ENCODE results near the gene IL34. TPM values are rescaled to one million over a fixed set of nuclear protein-coding genes. Genes with fewer than 3 reads are reported as not detected.

Gene IL34
- total and polyA plus RNA-seq, 2 of the 8 experiments (the other 6 are each of a cell fraction or from before 2014, with no cell fraction given): 4.6 to 5.6 TPM

GRCh38 chr16:70661534-70661917 is 15.2 kb downstream of the IL34 start:
- CTCF ChIA-PET (ENCODE audit: partially characterized antibody): interaction anchor here (0.7 to 2.6 kb wide), 4 partner anchors 8 to 318 kb away, joined by 3 to 12 read pairs (median 5); no protein-coding TSS in a partner anchor
- Histone ChIP-seq H3K23ac (ENCODE audit: insufficient read length) (no peak overlapping the region), H3K4me1 (replicated peaks in 1 of 4; ENCODE audit: control insufficient read depth in 3 of 4, insufficient read depth in 4 of 4, low read length in 3 of 4) (peaks cover 0 to 14% (median 7%) of the 10 kb centered on the region in 4 experiments; a peak in 6 of 7 replicates), H3K23me2 (ENCODE audit: low read depth, low read length) (no peaks in the 10 kb centered on the region), H2AFZ (ENCODE audit: low read length) (no peak overlapping the region), H2BK15ac (ENCODE audit: low read length) (no peak overlapping the region), H4K20me1 (replicated peaks in 1 of 2; ENCODE audit: control insufficient read depth in 1 of 2, insufficient read depth in 2 of 2, low read length in 2 of 2) (peaks cover 0 to 3% of the 10 kb centered on the region in 2 experiments), H3K36me3 (ENCODE audit: control insufficient read depth in 2 of 4, insufficient read depth in 4 of 4, low read length in 3 of 4) (peaks cover 0 to 13% (median 0%) of the 10 kb centered on the region in 4 experiments; a peak in 4 of 8 replicates), H2BK5ac (ENCODE audit: low read depth, low read length) (no peak overlapping the region), H2BK120ac (replicated peaks; ENCODE audit: low read depth, low read length) (no peak overlapping the region), H3K27ac (ENCODE audit: low read depth, low read length) (no peak overlapping the region), H3K14ac (ENCODE audit: insufficient read length) (no peak overlapping the region), H2AK5ac (ENCODE audit: low read depth, low read length) (no peak overlapping the region), H3K79me2 (ENCODE audit: control insufficient read depth in 1 of 2, insufficient read depth in 2 of 2, low read length in 2 of 2) (no peaks in the 10 kb centered on the region), H3K9me3 (ENCODE audit: insufficient read depth in 2 of 2, low read depth in 1 of 2, low read length in 1 of 2) (no peaks in the 10 kb centered on the region), H3K4me2 (ENCODE audit: insufficient read depth in 1 of 2, low read depth in 2 of 2, low read length in 2 of 2) (no peak overlapping the region), H3K27me3 (replicated peaks in 1 of 4; ENCODE audit: control insufficient read depth in 3 of 4, extremely low read depth in 1 of 4, insufficient read depth in 3 of 4, low read length in 3 of 4) (no peaks in the 10 kb centered on the region), H4K91ac (replicated peaks; ENCODE audit: insufficient read length, low read length) (no peak overlapping the region), H3K4ac (replicated peaks; ENCODE audit: insufficient read length, low read depth, low read length) (no peak overlapping the region), H3K4me3 (ENCODE audit: extremely low read depth in 1 of 4, insufficient read depth in 2 of 4, low read depth in 3 of 4, low read length in 4 of 4) (no peak overlapping the region), H4K8ac (ENCODE audit: extremely low read depth, insufficient read depth, low read length) (no peak overlapping the region), H4K5ac (ENCODE audit: insufficient read length, low read depth, low read length) (no peak overlapping the region), H3K18ac (ENCODE audit: extremely low read depth, low read length) (no peak overlapping the region), H3K56ac (replicated peaks; ENCODE audit: insufficient read length, low read depth, low read length) (no peak overlapping the region), H3K79me1 (ENCODE audit: low read depth, low read length) (no peaks in the 10 kb centered on the region), H3K9ac (replicated peaks in 1 of 4; ENCODE audit: extremely low read depth in 1 of 4, low read depth in 3 of 4, low read length in 3 of 4) (no peak overlapping the region), H2BK12ac (ENCODE audit: low read depth, low read length) (no peak overlapping the region), H2BK20ac (ENCODE audit: low read length) (no peak overlapping the region)
- DNase-seq (ENCODE audit: low read depth in 1 of 2, low spot score in 2 of 2) (no peak), FAIRE-seq (no peak)
- WGBS, 2 experiments (ENCODE audit: extremely low coverage in 1 of 2, insufficient coverage in 1 of 2, insufficient read length in 1 of 2, insufficient replicate concordance in 2 of 2, low coverage in 1 of 2, low lambda C conversion rate in 2 of 2, missing lambda C conversion rate in 1 of 2): 83% methylated on average over 12 of the region's 17 CpGs; no CpG with 5 or more reads in 1 of the 2 experiments
- POLR2A ChIA-PET (ENCODE audit: partially characterized antibody): interaction anchor here (0.9 to 1.7 kb wide), 6 partner anchors 18 to 281 kb away, joined by 3 to 8 read pairs (median 4); no protein-coding TSS in a partner anchor
- no peak for TF ChIP-seq RAD21 (IDR thresholded peaks at IDR 0.05 in 1 of 2, conservative IDR thresholded peaks at IDR 0.05 in 1 of 2; ENCODE audit: low read depth in 2 of 2, low read length in 2 of 2)
- TF ChIP-seq YY1 (IDR thresholded peaks at IDR 0.05; ENCODE audit: low read depth, low read length): no peak
- TF ChIP-seq, protein P1, sequence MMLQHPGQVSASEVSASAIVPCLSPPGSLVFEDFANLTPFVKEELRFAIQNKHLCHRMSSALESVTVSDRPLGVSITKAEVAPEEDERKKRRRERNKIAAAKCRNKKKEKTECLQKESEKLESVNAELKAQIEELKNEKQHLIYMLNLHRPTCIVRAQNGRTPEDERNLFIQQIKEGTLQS (IDR thresholded peaks at IDR 0.05; ENCODE audit: insufficient read depth, low read depth, low read length): no peak
- no peak for TF ChIP-seq SP2 (IDR thresholded peaks at IDR 0.05; ENCODE audit: low read length)
- no peak for TF ChIP-seq HDAC2 (IDR thresholded peaks at IDR 0.05; ENCODE audit: borderline replicate concordance in 1 of 2, low read depth in 2 of 2, low read length in 2 of 2)
- TF ChIP-seq GABPA (IDR thresholded peaks at IDR 0.05; ENCODE audit: borderline replicate concordance, insufficient read depth, low read length): no peak
- TF ChIP-seq CTBP2 (IDR thresholded peaks at IDR 0.05; ENCODE audit: borderline replicate concordance, insufficient read depth, insufficient read length, low read length): no peak
- TF ChIP-seq POLR2A (IDR thresholded peaks at IDR 0.05; ENCODE audit: control extremely low read depth in 1 of 2, low read depth in 2 of 2, low read length in 2 of 2): no peak
- no peak for TF ChIP-seq KDM4A (IDR thresholded peaks at IDR 0.05; ENCODE audit: low read depth, low read length, severe bottlenecking)
- no peak for TF ChIP-seq PHF8 (conservative IDR thresholded peaks at IDR 0.05; ENCODE audit: low read depth, low read length)
- TF ChIP-seq CEBPB (IDR thresholded peaks at IDR 0.05; ENCODE audit: low read depth, low read length): no peak
- TF ChIP-seq GTF2F1 (IDR thresholded peaks at IDR 0.05; ENCODE audit: borderline replicate concordance, low read depth, low read length): no peak
- TF ChIP-seq EGR1 (IDR thresholded peaks at IDR 0.05; ENCODE audit: borderline replicate concordance, low read depth, low read length): no peak

Data from H1 (cell line).